HUDEP-2 (cell line): Measurements from ENCODE around the gene AGT.
"Not testable (repeated sequence)": the region's sequence is repeated elsewhere in the genome, so short reads cannot be mapped to it uniquely, and the experiment has no call there.

Source experiments
- DNase-seq, 76 experiments: peaks; one replicate each; lab custom pipeline; 2025; ENCODE audit not compliant: unreplicated experiment in 76 of 76; lab: John Stamatoyannopoulos, UW

AGT gene

GRCh38 chr1:230708631-230709580, 5.0 kb downstream of the AGT start:
- DNase-seq: peak in 1 of 76 experiments; percentile 8

- no peak for DNase-seq
Measured at GRCh38 chr1:230707732-230708630, 5.9 kb downstream of the AGT start.

- DNase-seq: no peak
Measured at GRCh38 chr1:230706887-230707731, 6.8 kb downstream of the AGT start.

GRCh38 chr1:230706020-230706699, 7.8 kb downstream of the AGT start:
- no peak for DNase-seq

- no peak for DNase-seq
Measured at GRCh38 chr1:230705289-230706019, 8.5 kb downstream of the AGT start.

- DNase-seq: no peak
Measured at GRCh38 chr1:230704830-230705229, 9.1 kb downstream of the AGT start.

- DNase-seq: no peak
Measured at GRCh38 chr1:230703679-230704385, 10.1 kb downstream of the AGT start.

GRCh38 chr1:230702934-230703678, 10.8 kb downstream of the AGT start:
- no peak for DNase-seq

- DNase-seq: no peak
Measured at GRCh38 chr1:230701895-230702768, 11.8 kb downstream of the AGT start.

GRCh38 chr1:230701434-230701833, 12.5 kb downstream of the AGT start:
- DNase-seq: no peak

GRCh38 chr1:230700132-230700531, 13.8 kb downstream of the AGT start:
- DNase-seq: no peak

- DNase-seq: no peak
Measured at GRCh38 chr1:230699716-230700115, 14.2 kb downstream of the AGT start.

- not testable (repeated sequence) for DNase-seq
Measured at GRCh38 chr1:230698964-230699363, 15.0 kb downstream of the AGT start.

GRCh38 chr1:230698130-230698529, 15.8 kb downstream of the AGT start:
- no peak for DNase-seq

- DNase-seq: no peak
Measured at GRCh38 chr1:230696722-230697437, 17.0 kb downstream of the AGT start.

- no peak for DNase-seq
Measured at GRCh38 chr1:230696218-230696617, 17.7 kb downstream of the AGT start.
